GM19372 (cell line): ENCODE results near the gene PSMA7.

Experiments used
- ATAC-seq: cut with Tn5 transposase; IDR thresholded peaks from one replicate; pipeline ENCODE4 v1.9.1; 2021; ENCODE audit warnings: mild to moderate bottlenecking, low read depth, moderate library complexity; ENCODE audit not compliant: unreplicated experiment

Gene PSMA7

GRCh38 chr20:62103508-62104233 lies 39.5 kb downstream of the PSMA7 start:
- no peak for ATAC-seq

- ATAC-seq: no peak
Measured at GRCh38 chr20:62101078-62101477, 42.1 kb downstream of the PSMA7 start.

- ATAC-seq: no peak
Measured at GRCh38 chr20:62097881-62098407, 45.2 kb downstream of the PSMA7 start.

- no peak for ATAC-seq
Measured at GRCh38 chr20:62096421-62097380, 46.5 kb downstream of the PSMA7 start.

- ATAC-seq: no peak
Measured at GRCh38 chr20:62089393-62089792, 53.8 kb downstream of the PSMA7 start.

- no peak for ATAC-seq
Measured at GRCh38 chr20:62088258-62089127, 54.7 kb downstream of the PSMA7 start.

GRCh38 chr20:62087632-62088031 lies 55.6 kb downstream of the PSMA7 start:
- no peak for ATAC-seq

GRCh38 chr20:62087227-62087626 lies 56.0 kb downstream of the PSMA7 start:
- no peak for ATAC-seq
